Cardiac muscle cell (in vitro differentiated cells and primary cell): Measurements from ENCODE around the gene ST7L. TPM values are rescaled to one million over a fixed set of nuclear protein-coding genes. Genes with fewer than 3 reads are reported as not detected.

Experiments used
- DNase-seq, 2 donors: peaks; one replicate each; pipeline versions ENCODE4 v3.0.0 to v3.0.0-alpha.2; 2010 to 2017; ENCODE audit warnings: low read depth in 1 of 2, low spot score in 1 of 2
- H3K27ac ChIP-seq: fragments of 200-600 bp; sonication (generic); 2 replicates; pipeline ENCODE4 v1.5.1; 2016
- H3K27me3 ChIP-seq: fragments of 200-600 bp; sonication (generic); 2 replicates; pipeline ENCODE4 v1.6.0; 2016; ENCODE audit warnings: control low read depth
- H3K36me3 ChIP-seq: fragments of 200-600 bp; sonication (generic); 2 replicates; pipeline ENCODE4 v1.5.1; 2016; ENCODE audit warnings: control low read depth
- H3K4me1 ChIP-seq: fragments of 200-600 bp; sonication (generic); 2 replicates; pipeline ENCODE4 v1.8.1; 2017; ENCODE audit warnings: low read depth, mild to moderate bottlenecking, mixed run types
- H3K4me3 ChIP-seq: fragments of 200-600 bp; sonication (generic); 2 replicates; pipeline ENCODE4 v1.5.1; 2016; ENCODE audit warnings: mild to moderate bottlenecking
- H3K9me3 ChIP-seq: fragments of 200-600 bp; sonication (generic); 2 replicates; pipeline ENCODE4 v1.5.1; 2017; ENCODE audit warnings: low read depth, mild to moderate bottlenecking, control low read depth
- polyA plus RNA-seq: library from polyadenylated mRNA; unstranded; fragments of >200 nt; fragmentation: Nextera tagmentation; extraction: Ambion mirVana; gene quantifications from 2 replicates; pipeline ENCODE4 v1.2.1, GENCODE V29; 2016
- total RNA-seq: library from RNA; depleted of rRNA; stranded (reverse); fragments of >200 nt; gene quantifications from 2 replicates; pipeline ENCODE4 v1.2.3, GENCODE V29; 2016
- TF ChIP-seq, protein P1 (sequence below): IDR thresholded peaks from 2 replicates; pipeline ENCODE4 v1.5.1; 2012; ENCODE audit warnings: low read depth, mild to moderate bottlenecking, low read length

Gene ST7L
- total and polyA plus RNA-seq, 2 experiments from 2014 or later: 19.7 to 26.6 TPM

DNA sequence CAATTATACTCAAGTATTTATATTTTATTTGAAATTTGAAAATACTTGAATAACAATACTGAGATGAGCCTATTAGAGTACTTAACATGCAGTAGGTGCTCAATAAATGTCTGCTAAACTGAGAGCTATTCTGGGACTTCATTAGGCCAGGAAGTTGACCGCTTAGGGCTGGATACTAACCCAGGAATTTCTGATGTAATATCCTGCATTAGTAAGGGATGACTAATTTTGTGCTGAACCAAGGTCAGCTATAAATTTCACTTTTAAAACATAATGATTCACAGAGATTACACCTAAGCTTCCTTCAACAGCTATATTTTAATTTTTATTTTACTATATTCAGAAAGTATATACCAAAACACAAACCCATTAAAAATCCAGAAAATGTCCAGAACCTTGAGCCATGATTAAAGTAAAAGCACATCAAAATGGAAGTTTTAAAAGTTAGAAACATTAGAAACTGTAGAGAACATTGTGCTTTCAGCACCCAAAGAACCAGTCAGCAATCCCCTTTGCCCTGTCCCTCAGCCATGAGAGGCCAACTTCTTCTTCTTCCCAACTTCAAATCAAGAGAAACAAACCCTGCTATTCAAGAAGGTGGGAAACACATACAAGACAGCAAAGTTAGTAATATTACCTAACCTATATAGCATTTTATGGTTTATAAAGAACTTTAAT is 74.8 kb downstream of the ST7L start:
- Histone ChIP-seq H3K27ac (no peak overlapping the region), H3K4me1 (no peaks in the 10 kb centered on the region), H3K9me3 (no peaks in the 10 kb centered on the region), H3K36me3 (peaks cover 3% of the 10 kb centered on the region), H3K27me3 (no peaks in the 10 kb centered on the region), H3K4me3 (no peak overlapping the region)
- peak in 1 of 2 donors; percentile 92 for DNase-seq
- TF ChIP-seq, protein P1, sequence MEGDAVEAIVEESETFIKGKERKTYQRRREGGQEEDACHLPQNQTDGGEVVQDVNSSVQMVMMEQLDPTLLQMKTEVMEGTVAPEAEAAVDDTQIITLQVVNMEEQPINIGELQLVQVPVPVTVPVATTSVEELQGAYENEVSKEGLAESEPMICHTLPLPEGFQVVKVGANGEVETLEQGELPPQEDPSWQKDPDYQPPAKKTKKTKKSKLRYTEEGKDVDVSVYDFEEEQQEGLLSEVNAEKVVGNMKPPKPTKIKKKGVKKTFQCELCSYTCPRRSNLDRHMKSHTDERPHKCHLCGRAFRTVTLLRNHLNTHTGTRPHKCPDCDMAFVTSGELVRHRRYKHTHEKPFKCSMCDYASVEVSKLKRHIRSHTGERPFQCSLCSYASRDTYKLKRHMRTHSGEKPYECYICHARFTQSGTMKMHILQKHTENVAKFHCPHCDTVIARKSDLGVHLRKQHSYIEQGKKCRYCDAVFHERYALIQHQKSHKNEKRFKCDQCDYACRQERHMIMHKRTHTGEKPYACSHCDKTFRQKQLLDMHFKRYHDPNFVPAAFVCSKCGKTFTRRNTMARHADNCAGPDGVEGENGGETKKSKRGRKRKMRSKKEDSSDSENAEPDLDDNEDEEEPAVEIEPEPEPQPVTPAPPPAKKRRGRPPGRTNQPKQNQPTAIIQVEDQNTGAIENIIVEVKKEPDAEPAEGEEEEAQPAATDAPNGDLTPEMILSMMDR: no peak

- TF ChIP-seq, protein P1: no peak
- Histone ChIP-seq H3K9me3 (no peaks in the 10 kb centered on the region), H3K27me3 (no peaks in the 10 kb centered on the region), H3K36me3 (peaks cover 3% of the 10 kb centered on the region), H3K4me1 (peaks cover 6% of the 10 kb centered on the region), H3K27ac (no peak overlapping the region), H3K4me3 (no peak overlapping the region)
- no peak for DNase-seq
These were observed 76.6 kb downstream of the ST7L start for GRCh38 chr1:112542206-112542973.

GRCh38 chr1:112541299-112541698 is 77.6 kb downstream of the ST7L start:
- no peak overlapping the region for H3K4me3 ChIP-seq
- H3K4me1 ChIP-seq: peaks cover 6% of the 10 kb centered on the region
- no peak for DNase-seq
- H3K9me3 ChIP-seq: no peaks in the 10 kb centered on the region
- peaks cover 3% of the 10 kb centered on the region for H3K36me3 ChIP-seq
- H3K27me3 ChIP-seq: no peaks in the 10 kb centered on the region
- H3K27ac ChIP-seq: no peak overlapping the region
- TF ChIP-seq, protein P1: no peak

DNA sequence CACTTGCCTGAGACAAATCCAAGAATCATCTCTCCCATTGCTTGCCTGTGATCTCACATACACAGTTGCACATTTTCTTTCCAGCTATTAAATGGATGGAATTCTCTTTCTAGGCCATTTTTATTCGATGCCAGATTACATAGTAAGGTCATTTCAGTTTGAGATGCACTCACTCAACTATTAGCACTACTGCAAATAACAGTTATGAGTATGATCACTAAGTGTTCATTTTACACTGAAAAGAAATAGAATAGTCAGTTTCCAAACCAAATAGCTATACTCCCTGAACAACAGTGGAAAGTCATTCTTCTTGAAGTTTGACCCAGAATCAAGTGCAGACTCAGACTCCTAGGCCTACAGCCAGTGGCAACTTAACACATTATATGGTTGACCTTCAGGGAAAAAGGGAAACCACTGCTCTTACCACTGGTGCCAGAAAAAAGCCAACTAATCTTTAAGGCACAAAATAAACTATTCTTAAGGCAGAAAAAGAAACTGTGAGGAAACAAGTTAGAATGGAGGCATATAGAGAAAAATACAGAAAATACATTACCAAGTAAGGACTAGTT is 78.6 kb downstream of the ST7L start:
- no peak overlapping the region for H3K27ac ChIP-seq
- no peak overlapping the region for H3K4me3 ChIP-seq
- no peaks in the 10 kb centered on the region for H3K9me3 ChIP-seq
- H3K27me3 ChIP-seq: no peaks in the 10 kb centered on the region
- peaks cover 6% of the 10 kb centered on the region for H3K4me1 ChIP-seq
- TF ChIP-seq, protein P1: no peak
- DNase-seq: peak in 1 of 2 donors; percentile 58
- peaks cover 3% of the 10 kb centered on the region for H3K36me3 ChIP-seq

- H3K27ac ChIP-seq: no peak overlapping the region
- peaks cover 5% of the 10 kb centered on the region for H3K36me3 ChIP-seq
- TF ChIP-seq, protein P1: no peak
- DNase-seq: no peak
- H3K27me3 ChIP-seq: no peaks in the 10 kb centered on the region
- H3K9me3 ChIP-seq: no peaks in the 10 kb centered on the region
- peaks cover 6% of the 10 kb centered on the region for H3K4me1 ChIP-seq
- no peak overlapping the region for H3K4me3 ChIP-seq
These were observed 80.1 kb downstream of the ST7L start for GRCh38 chr1:112538883-112539282.
